Rectal smooth muscle tissue (tissue), 1 donor: ENCODE measurements around the gene GNAT1.
"Not testable (repeated sequence)": the region's sequence is repeated elsewhere in the genome, so short reads cannot be mapped to it uniquely, and the experiment has no call there.

ENCODE experiments used
- H3K27ac ChIP-seq: one replicate; pipeline ENCODE4 v1.7.0; 2013; ENCODE audit warnings: low read depth, low read length, inconsistent platforms
- H3K27me3 ChIP-seq: one replicate; pipeline ENCODE4 v1.7.0; 2013; ENCODE audit warnings: low read length; ENCODE audit not compliant: control insufficient read depth, insufficient read depth
- H3K36me3 ChIP-seq: one replicate; pipeline ENCODE4 v1.7.0; 2013; ENCODE audit warnings: low read length; ENCODE audit not compliant: control insufficient read depth, insufficient read depth
- H3K4me1 ChIP-seq: one replicate; pipeline ENCODE4 v1.7.0; 2013; ENCODE audit warnings: low read length; ENCODE audit not compliant: control insufficient read depth, insufficient read depth
- H3K4me3 ChIP-seq: one replicate; pipeline ENCODE4 v1.7.0; 2013; ENCODE audit warnings: low read length
- H3K9ac ChIP-seq: one replicate; pipeline ENCODE4 v1.7.0; 2013; ENCODE audit warnings: low read length

GNAT1 gene

DNA sequence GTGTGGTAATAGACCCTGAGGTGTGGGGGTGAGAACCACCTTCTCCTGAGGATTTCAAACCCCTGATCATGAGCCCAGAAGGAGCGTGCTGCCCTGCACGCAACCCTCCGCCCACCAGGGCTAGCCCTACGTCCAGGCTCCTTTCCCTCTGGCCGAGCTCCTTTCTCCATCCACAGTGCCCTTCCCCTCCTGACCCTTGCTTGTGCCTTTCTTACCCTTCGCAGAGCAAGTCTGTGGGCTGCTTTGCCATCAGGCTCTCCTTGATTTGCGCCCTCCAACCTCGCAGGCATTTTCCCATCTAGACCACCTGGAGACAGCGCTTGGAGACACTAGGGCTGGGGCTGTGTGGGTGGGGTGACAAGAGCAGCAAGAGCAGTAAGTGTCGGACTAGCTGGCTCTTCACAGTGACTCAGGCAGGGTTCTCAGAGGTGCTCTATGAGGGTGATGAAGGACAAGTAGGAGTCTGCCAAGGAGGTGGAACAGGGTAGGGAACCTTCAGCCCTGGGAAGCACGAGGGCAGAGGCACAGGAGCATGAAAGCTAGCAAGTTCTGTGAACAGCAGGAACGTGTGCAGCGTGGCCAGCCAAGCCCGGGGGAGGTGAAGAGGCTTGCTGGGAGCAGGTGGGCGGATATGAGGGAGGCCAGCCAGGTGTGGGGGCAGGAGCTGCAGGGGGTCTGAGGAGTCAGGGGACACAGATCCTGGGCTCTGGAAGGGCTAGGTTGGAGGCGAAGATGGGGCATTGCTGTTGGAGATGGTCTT is 11.1 kb downstream of the GNAT1 start:
- Histone ChIP-seq H3K36me3 (no peaks in the 10 kb centered on the region), H3K27me3 (peaks cover 37% of the 10 kb centered on the region), H3K9ac (no peak overlapping the region), H3K4me1 (peaks cover 4% of the 10 kb centered on the region), H3K27ac (no peak overlapping the region), H3K4me3 (no peak overlapping the region)

DNA sequence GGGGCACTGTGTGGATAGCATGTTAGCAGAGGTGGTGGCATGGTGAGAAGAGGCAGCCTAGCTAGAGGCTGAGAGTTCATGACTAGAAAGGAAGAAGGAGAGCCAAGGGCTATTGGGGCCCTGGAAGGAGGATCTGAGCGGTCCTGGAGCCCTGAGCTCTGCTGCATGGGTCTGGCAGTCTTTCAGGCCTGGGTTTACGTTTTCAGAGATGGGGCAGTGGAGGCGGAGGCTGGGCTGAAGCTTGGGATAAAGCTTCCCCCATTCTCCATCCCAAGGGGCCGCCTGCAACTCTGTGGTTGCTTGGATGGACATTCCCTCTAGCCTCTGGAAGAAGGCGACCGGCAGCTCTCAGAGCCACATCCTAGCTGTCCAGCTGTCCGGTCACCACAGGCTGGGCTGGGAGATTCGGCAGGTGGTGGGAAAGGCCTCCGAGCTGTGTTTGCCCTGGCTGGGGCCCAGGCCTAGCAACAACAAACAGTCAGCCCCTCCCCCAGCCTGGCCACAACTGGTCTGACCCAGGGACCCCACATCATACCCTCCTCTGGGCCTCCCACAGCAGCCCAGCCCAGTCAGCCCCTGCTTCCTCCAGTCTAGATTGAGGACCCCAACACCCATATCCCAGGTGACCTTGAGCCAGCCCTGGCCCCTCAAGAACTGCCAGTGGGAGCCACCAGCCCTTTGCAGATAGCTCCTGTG is 11.9 kb downstream of the GNAT1 start:
- peaks cover 4% of the 10 kb centered on the region for H3K4me1 ChIP-seq
- no peak overlapping the region for H3K27ac ChIP-seq
- H3K9ac ChIP-seq, result no peak overlapping the region
- H3K4me3 ChIP-seq, result no peak overlapping the region
- no peaks in the 10 kb centered on the region for H3K36me3 ChIP-seq
- H3K27me3 ChIP-seq, result peaks cover 37% of the 10 kb centered on the region

DNA sequence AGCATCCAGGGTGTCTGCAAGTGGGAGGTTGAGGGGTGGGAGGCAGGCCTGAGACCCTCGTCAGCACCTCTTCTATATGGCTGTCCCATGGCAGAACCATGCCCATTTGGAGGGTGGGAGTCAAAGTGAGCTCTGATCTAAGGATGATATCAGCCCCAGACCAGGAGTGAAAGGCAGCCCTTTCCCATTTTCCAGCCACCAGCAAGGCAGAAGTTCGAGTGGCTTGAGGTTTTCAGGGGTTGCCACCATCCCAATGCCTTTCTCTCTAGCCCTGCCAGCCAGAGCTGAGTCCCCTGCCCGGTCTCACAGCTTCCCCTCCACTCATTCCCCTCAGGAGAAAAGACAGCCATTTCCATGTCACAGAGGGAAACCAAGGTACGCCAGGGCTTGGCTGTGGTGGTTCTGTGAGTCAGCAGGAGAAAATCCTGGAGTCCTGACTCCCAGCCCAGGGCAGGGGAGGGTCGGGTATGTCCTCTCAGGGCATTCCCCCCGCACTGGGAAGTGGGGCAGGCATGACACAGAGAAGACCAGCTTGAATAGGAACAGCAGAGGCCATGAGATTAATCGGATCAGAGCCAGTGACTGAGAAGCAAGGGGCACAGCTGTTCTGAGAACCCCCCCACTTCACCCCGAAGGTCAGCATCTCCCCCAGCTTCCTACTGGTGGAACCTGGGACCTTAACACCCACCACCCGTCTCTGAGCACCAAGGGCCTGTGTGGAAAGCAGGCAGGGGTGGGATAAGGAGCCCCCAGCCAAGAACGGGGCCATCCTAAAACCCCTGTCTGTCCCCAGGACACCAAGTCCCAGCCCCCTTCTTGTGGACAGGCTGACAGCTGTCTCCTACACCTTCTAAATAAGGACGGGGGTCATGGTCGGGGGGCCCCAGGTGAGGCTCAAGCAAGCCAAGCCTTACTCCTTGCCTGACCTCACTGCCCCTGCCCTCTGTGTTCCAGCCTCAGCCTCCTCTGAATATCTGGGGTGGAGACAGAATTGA is 12.7 kb downstream of the GNAT1 start:
- H3K27me3 ChIP-seq, result peaks cover 37% of the 10 kb centered on the region
- H3K4me1 ChIP-seq, result peaks cover 4% of the 10 kb centered on the region
- no peak overlapping the region for H3K4me3 ChIP-seq
- H3K9ac ChIP-seq, result no peak overlapping the region
- no peak overlapping the region for H3K27ac ChIP-seq
- H3K36me3 ChIP-seq, result no peaks in the 10 kb centered on the region

DNA sequence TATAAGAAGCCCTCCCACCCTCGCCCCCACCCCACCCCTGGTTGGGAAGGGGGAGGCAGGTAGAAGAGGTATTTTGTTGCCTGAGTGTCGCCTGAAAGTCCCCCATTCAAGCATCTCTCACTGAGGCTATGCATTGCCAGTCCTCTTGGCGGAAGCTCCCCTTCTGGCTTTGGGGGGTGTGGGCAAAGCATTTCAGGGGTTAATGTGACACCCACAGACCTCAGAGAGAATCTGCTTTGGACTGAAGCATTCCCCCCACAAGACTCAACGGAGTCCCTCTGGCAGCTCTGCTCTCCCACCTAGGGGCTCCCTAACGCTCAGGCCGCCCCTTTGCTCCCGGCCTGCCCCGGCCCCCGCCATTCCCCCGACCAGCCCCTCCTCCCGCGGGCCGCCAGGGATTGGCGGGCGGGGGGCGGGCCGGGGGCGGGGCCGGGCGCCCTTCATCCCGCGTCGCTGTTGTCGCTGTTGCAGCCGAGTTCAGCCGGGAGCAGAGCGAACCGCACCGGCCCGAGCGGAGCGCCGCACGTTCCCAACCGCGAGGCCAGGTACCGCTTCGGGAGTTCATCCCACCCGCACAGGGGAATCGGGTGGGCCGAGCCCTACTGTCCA is 13.5 kb downstream of the GNAT1 start, which contains the start of gene SLC38A3:
TSS of gene SLC38A3 (plus strand) at position 468 of the 609 bp plus-strand sequence. CDS start 8,929 bp downstream, outside the sequence.
- Histone ChIP-seq H3K4me3 (peak within 1 kb of the TSS; percentile 47), H3K27ac (no peak within 1 kb of the TSS), H3K27me3 (peaks cover 37% of the 10 kb centered on the region), H3K36me3 (no peaks in the 10 kb centered on the region), H3K9ac (no peak within 1 kb of the TSS), H3K4me1 (peaks cover 4% of the 10 kb centered on the region)

DNA sequence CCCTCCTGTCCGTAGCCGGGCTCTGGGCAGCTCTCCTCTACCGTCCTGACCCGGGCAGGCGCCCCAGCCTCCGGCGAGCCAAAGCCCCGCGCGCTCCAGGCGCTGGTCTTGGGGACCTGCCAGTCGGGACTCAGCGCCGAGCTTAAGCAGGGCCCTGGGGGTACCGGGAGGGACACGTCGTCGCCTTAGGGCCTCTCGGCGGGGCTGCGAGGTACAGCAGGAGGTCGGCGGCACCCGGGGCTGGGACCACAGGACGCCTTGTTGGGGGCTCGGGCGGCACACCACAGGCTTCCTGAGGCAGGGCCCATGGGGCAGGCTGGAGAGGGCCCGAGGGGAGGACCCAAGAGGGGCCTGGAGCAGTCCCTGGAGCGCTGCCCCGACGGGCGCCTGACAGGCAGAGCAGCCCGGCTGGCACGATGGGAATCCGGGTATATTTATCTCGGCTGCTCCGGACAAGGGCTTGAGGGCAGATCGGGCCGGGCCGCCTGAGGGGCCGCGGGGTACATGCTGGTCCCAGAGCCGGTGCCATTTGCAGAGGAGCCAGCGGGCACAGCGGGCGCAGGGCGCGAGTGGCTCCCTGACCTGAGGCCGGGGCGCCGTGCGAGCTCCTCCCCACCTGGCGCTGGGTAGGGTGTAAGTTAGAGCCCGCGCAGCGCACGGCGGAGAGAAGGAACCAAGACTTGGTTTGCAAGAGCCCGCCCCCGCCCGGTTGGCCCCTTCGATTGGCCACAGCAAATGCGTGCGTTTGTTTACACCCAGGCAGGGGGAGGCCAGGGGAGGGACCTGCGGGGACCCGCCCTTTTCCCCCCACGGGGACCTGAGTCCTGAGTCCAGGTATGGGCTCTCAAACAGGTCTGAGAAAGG is 14.2 kb downstream of the GNAT1 start:
- peaks cover 37% of the 10 kb centered on the region for H3K27me3 ChIP-seq
- peak overlapping the region; percentile 47 for H3K4me3 ChIP-seq
- H3K36me3 ChIP-seq, result no peaks in the 10 kb centered on the region
- no peak overlapping the region for H3K27ac ChIP-seq
- peaks cover 4% of the 10 kb centered on the region for H3K4me1 ChIP-seq
- H3K9ac ChIP-seq, result no peak overlapping the region

DNA sequence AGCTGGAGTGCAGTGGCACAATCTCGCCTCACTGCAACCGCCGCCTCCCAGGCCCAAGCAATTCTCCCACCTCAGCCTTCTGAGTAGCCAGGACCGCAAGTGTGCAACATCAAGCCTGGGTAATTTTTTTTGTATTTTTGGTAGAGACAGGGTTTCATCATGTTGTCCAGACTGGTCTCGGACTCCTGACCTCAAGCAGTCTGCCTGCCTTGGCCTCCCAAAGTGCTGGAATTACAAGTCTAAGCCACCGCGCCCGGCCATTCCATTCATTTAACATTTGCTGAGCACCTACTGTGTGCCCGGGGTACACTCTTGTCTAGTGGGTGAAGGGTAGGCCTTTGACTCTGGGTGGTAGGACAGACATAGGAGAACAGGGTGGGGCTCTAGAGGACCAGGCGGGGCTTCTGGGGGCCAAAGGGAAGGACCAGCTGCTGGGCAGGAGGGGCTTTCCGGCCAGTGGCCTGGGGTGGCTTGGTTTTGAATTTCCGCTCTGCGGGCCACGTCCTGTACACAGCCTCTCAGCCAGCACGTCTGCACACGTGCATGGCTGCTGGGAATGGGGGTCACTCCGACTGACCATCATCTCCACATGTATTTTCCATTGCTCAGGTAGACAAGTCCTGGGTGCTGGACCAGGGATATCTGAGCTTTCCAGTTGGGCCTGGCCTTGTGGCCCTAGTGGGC is 16.1 kb downstream of the GNAT1 start:
- no peaks in the 10 kb centered on the region for H3K36me3 ChIP-seq
- peaks cover 4% of the 10 kb centered on the region for H3K4me1 ChIP-seq
- no peak overlapping the region for H3K4me3 ChIP-seq
- peaks cover 25% of the 10 kb centered on the region for H3K27me3 ChIP-seq
- no peak overlapping the region for H3K27ac ChIP-seq
- no peak overlapping the region for H3K9ac ChIP-seq

DNA sequence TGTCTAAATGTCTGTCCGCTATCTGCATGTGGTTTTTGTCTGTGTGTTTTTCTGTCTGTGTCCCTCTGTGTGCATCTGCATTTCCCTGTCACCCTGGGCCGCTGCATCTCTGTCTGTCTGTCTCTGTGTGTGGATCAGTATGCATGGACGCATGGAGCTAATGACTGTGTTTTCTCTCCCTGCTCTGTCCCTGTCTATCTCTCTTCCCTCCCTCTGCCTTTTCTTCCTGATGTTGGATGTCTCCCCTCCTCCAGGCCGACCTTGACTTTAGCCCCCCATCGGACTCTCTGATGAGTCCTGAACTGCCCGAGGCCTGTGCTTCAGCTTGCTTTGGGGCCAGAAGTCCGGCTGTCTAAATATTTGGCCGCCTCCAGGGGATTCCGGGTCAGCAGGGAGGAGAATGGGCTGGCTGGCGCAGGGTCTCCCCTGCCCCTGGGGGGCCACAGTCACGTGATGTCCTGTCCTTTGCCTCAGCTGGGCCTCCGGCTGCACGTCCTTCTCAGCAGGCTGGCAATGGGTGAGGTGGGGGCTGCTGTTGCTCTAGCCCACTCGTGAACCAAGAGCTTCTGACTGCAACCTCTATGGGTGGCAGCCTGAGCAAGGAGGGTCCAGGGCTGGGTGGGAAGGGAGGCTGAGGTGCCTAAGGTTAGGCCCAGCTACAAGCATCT is 17.4 kb downstream of the GNAT1 start:
- no peak overlapping the region for H3K9ac ChIP-seq
- no peaks in the 10 kb centered on the region for H3K36me3 ChIP-seq
- no peak overlapping the region for H3K27ac ChIP-seq
- H3K4me3 ChIP-seq, result no peak overlapping the region
- H3K27me3 ChIP-seq, result peaks cover 19% of the 10 kb centered on the region
- peaks cover 4% of the 10 kb centered on the region for H3K4me1 ChIP-seq

DNA sequence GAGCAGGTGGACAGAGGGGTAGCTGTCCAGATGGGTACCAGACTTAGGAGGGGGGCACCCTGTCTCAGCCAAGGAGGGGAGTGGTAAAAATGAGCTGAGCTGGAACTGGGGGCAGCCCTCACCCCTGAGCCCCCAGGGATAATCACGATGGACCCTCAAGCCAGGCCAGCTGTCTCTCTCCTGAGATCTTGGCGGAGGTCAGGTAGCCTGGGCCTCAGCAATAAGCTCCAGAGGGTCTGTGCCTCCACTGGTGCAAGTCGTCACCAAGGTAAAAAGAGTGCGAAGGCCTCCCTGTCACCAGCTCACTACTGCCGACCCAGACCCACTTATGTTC is 18.7 kb downstream of the GNAT1 start:
- H3K27ac ChIP-seq, result no peak overlapping the region

DNA sequence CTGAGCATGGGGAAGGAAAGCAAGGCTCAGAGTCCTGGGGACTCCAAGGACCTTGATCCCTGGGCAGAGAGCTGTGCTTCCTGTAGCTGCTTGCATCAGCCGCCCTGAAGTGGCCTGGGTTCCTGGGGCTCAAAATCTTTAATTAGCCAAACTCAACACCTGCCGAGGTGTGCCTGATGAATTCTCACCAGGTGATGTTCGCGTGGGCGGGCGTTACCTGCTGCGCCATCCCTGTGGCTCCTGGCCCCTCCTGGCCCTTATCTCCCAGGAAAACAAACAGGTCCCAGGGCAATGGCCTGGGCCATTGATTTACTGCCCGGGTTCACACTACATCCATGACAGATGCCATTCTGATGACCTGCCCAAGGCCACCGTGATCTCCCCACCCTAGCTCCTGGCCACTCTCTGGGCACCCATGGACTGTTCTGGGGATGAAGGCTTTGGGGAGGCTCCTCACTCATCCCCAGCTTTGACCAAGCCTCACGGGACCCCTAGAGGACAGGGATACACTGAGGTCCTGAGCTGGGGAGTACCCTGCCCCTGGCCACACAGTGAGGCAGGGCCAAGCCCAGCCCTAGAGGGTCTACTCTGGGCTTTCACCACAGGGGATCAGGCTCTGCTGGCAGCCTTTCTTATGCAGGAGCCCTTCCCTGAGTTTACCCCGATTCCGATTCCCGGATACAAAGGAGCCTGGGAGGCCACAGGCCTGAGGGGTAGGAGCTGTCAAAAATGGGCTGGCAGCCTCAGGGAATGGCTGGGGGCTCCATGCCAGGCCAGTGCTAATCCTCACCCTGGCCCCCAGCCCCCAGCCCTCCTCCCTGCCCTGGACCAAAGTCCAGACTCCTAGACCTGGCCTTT is 19.3 kb downstream of the GNAT1 start:
- H3K4me1 ChIP-seq, result no peaks in the 10 kb centered on the region
- H3K4me3 ChIP-seq, result no peak overlapping the region

More for the DNA sequence above, 18.7 kb downstream of the GNAT1 start:
- peaks cover 9% of the 10 kb centered on the region for H3K27me3 ChIP-seq
- H3K4me3 ChIP-seq, result no peak overlapping the region
- no peak overlapping the region for H3K9ac ChIP-seq
- no peaks in the 10 kb centered on the region for H3K36me3 ChIP-seq
- peaks cover 4% of the 10 kb centered on the region for H3K4me1 ChIP-seq

DNA sequence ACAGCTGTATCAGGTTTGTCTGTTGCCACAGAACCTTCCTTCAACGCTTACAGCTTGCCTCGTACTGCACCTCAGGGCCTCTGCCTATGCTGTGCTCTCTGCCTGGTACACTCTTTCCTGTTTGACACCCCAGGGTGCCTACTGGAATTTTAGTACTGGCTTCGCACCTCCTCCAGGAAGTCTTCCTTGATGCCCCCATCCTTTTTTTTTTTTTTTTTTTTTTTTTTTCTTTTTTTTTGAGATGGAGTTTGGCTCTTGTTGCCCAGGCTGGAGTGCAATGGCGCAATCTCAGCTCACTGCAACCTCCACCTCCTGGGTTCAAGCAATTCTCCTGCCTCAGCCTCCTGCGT is 19.9 kb downstream of the GNAT1 start:
- not testable (repeated sequence) for H3K4me1 ChIP-seq, H3K27ac ChIP-seq, H3K4me3 ChIP-seq, H3K36me3 ChIP-seq, H3K9ac ChIP-seq, H3K27me3 ChIP-seq

More for the DNA sequence above, 19.3 kb downstream of the GNAT1 start:
- no peaks in the 10 kb centered on the region for H3K36me3 ChIP-seq
- no peak overlapping the region for H3K9ac ChIP-seq
- no peak overlapping the region for H3K27ac ChIP-seq
- peaks cover 6% of the 10 kb centered on the region for H3K27me3 ChIP-seq
